ENCODE data around the gene SLC22A23.

- TF ChIP-seq CTCF (IDR thresholded peaks at IDR 0.05) (no peak), EZH2 (IDR thresholded peaks at IDR 0.05; ENCODE audit: borderline replicate concordance, insufficient read depth, low read depth, low read length, poor library complexity, severe bottlenecking) (no peak)
Measured at GRCh38 chr6:3266170-3266569, 190.7 kb downstream of the SLC22A23 start.
